H9 (cell line): ENCODE measurements around the gene FBL. TPM values are rescaled to one million over a fixed set of nuclear protein-coding genes. Genes with fewer than 3 reads are reported as not detected.
A peak's percentile ranks its signal among the peaks of the same experiment; 100 is the strongest.
"Not testable (repeated sequence)": the region's sequence is repeated elsewhere in the genome, so short reads cannot be mapped to it uniquely, and the experiment has no call there.

Source experiments
- DNase-seq: peaks from one replicate; pipeline ENCODE4 v3.0.0-alpha.2; 2017
- H2AFZ ChIP-seq: one replicate; pipeline ENCODE4 v1.6.1; 2013; ENCODE audit warnings: mild to moderate bottlenecking, low read length, control low read depth, moderate library complexity
- H2AK5ac ChIP-seq: 2 replicates; pipeline ENCODE4 v1.6.1; 2013; ENCODE audit warnings: low read length, control low read depth, mixed read lengths; ENCODE audit not compliant: insufficient read length
- H2BK120ac ChIP-seq: one replicate; pipeline ENCODE4 v1.6.1; 2013; ENCODE audit warnings: low read depth, mild to moderate bottlenecking, low read length, control low read depth, inconsistent platforms; ENCODE audit not compliant: poor library complexity, severe bottlenecking
- H2BK12ac ChIP-seq: 2 replicates; pipeline ENCODE4 v1.6.1; 2013; ENCODE audit warnings: low read length, control low read depth, mixed read lengths, low read depth; ENCODE audit not compliant: insufficient read length
- H2BK15ac ChIP-seq: 2 replicates; pipeline ENCODE4 v1.6.1; 2013; ENCODE audit warnings: low read depth, low read length, control low read depth
- H2BK20ac ChIP-seq: one replicate; pipeline ENCODE4 v1.6.1; 2013; ENCODE audit warnings: low read depth, mild to moderate bottlenecking, low read length, control low read depth, inconsistent platforms; ENCODE audit not compliant: poor library complexity, severe bottlenecking
- H2BK5ac ChIP-seq: 2 replicates; pipeline ENCODE4 v1.6.1; 2013; ENCODE audit warnings: low read length, control low read depth, mixed read lengths; ENCODE audit not compliant: insufficient read length
- H3K14ac ChIP-seq: 2 replicates; pipeline ENCODE4 v1.6.1; 2013; ENCODE audit warnings: low read length, control low read depth; ENCODE audit not compliant: insufficient read depth
- H3K18ac ChIP-seq: 2 replicates; pipeline ENCODE4 v1.6.1; 2013; ENCODE audit warnings: low read depth, mild to moderate bottlenecking, mixed read lengths, low read length, control low read depth; ENCODE audit not compliant: insufficient read length
- H3K23ac ChIP-seq: 2 replicates; pipeline ENCODE4 v1.6.1; 2013; ENCODE audit warnings: low read length, control low read depth, mixed read lengths, low read depth; ENCODE audit not compliant: insufficient read length
- H3K23me2 ChIP-seq: 2 replicates; pipeline ENCODE4 v1.6.1; 2013; ENCODE audit warnings: low read depth, mild to moderate bottlenecking, mixed read lengths, low read length, control low read depth; ENCODE audit not compliant: insufficient read length, poor library complexity, severe bottlenecking
- H3K27ac ChIP-seq: 2 replicates; pipeline ENCODE4 v1.5.1; 2013; ENCODE audit warnings: low read length, control low read depth, mixed read lengths, low read depth; ENCODE audit not compliant: insufficient read length
- H3K27me3 ChIP-seq: 2 replicates; pipeline ENCODE4 v1.6.1; 2013; ENCODE audit warnings: low read length, control low read depth, inconsistent platforms; ENCODE audit not compliant: insufficient read depth
- H3K4ac ChIP-seq: 2 replicates; pipeline ENCODE4 v1.6.1; 2013; ENCODE audit warnings: low read depth, mild to moderate bottlenecking, control low read depth, inconsistent platforms, low read length, moderate library complexity
- H3K4me1 ChIP-seq: 2 replicates; pipeline ENCODE4 v1.6.1; 2013; ENCODE audit warnings: low read length, control low read depth, inconsistent platforms; ENCODE audit not compliant: insufficient read depth
- H3K4me2 ChIP-seq: 2 replicates; pipeline ENCODE4 v1.6.1; 2013; ENCODE audit warnings: low read length, control low read depth, mixed read lengths; ENCODE audit not compliant: insufficient read length, insufficient read depth
- H3K56ac ChIP-seq: 2 replicates; pipeline ENCODE4 v1.6.1; 2013; ENCODE audit warnings: low read depth, mild to moderate bottlenecking, mixed read lengths, low read length, control low read depth; ENCODE audit not compliant: insufficient read length
- H3K79me1 ChIP-seq: 2 replicates; pipeline ENCODE4 v1.6.1; 2013; ENCODE audit warnings: low read depth, mild to moderate bottlenecking, moderate library complexity, low read length, control low read depth, inconsistent platforms; ENCODE audit not compliant: insufficient read depth, poor library complexity, severe bottlenecking
- H3K79me2 ChIP-seq: 2 replicates; pipeline ENCODE4 v1.6.1; 2013; ENCODE audit warnings: low read length, control low read depth, inconsistent platforms; ENCODE audit not compliant: insufficient read depth
- H3K9ac ChIP-seq: 2 replicates; pipeline ENCODE4 v1.6.1; 2013; ENCODE audit warnings: low read length, control low read depth, mixed read lengths; ENCODE audit not compliant: insufficient read length; ENCODE audit errors: extremely low read depth
- H3K9me3 ChIP-seq: one replicate; pipeline ENCODE4 v1.6.1; 2013; ENCODE audit warnings: low read depth, low read length, inconsistent platforms; ENCODE audit not compliant: control insufficient read depth
- H3T11ph ChIP-seq: one replicate; pipeline ENCODE4 v1.6.1; 2013; ENCODE audit warnings: mild to moderate bottlenecking, low read length, control low read depth, inconsistent platforms
- H4K20me1 ChIP-seq: one replicate; pipeline ENCODE4 v1.6.1; 2013; ENCODE audit not compliant: control insufficient read depth, insufficient read length, insufficient read depth
- H4K5ac ChIP-seq: 2 replicates; pipeline ENCODE4 v1.6.1; 2013; ENCODE audit warnings: low read depth, mild to moderate bottlenecking, mixed read lengths, low read length, control low read depth; ENCODE audit not compliant: insufficient read length
- H4K8ac ChIP-seq: replicated peaks from 2 replicates; pipeline ENCODE4 v1.6.1; 2013; ENCODE audit warnings: low read length, control low read depth, mixed read lengths, low read depth; ENCODE audit not compliant: insufficient read length
- H4K91ac ChIP-seq: 2 replicates; pipeline ENCODE4 v1.6.1; 2013; ENCODE audit warnings: low read depth, mild to moderate bottlenecking, moderate library complexity, mixed read lengths, low read length, control low read depth; ENCODE audit not compliant: insufficient read length
- H3K27ac Mint-ChIP-seq, 3 experiments: 2 replicates in 2 of 3; 3 replicates in 1 of 3; pipeline ENCODE4 v1.8.0; 2020 to 2021; ENCODE audit warnings: mixed read lengths in 3 of 3, mild to moderate bottlenecking in 1 of 3, moderate library complexity in 1 of 3
- H3K27me3 Mint-ChIP-seq: 2 replicates; pipeline ENCODE4 v1.8.0; 2021; ENCODE audit warnings: low read depth, mild to moderate bottlenecking, moderate library complexity, mixed read lengths
- H3K36me3 Mint-ChIP-seq, 3 experiments: 2 replicates in 2 of 3; 3 replicates in 1 of 3; pipeline ENCODE4 v1.8.0; 2020 to 2021; ENCODE audit warnings: low read depth in 3 of 3, mixed read lengths in 3 of 3; ENCODE audit not compliant: insufficient read depth in 1 of 3
- H3K4me1 Mint-ChIP-seq, 2 experiments: 2 replicates each; pipeline ENCODE4 v1.8.0; 2020; ENCODE audit warnings: mixed read lengths in 2 of 2
- H3K4me3 Mint-ChIP-seq, 2 experiments: 2 replicates in 1 of 2; 3 replicates in 1 of 2; pipeline ENCODE4 v1.8.0; 2020 to 2021; ENCODE audit warnings: mild to moderate bottlenecking in 2 of 2, mixed read lengths in 2 of 2, moderate library complexity in 1 of 2
- H3K9me3 Mint-ChIP-seq, 2 experiments: 2 replicates in 1 of 2; 3 replicates in 1 of 2; pipeline ENCODE4 v1.8.0; 2020; ENCODE audit warnings: mild to moderate bottlenecking in 2 of 2, mixed read lengths in 2 of 2, moderate library complexity in 1 of 2
- WGBS: extraction: QIAGEN DNeasy Blood & Tissue Kit; methylation state at CpG from one replicate; pipeline ENCODE4 v1.1.7; 2013; ENCODE audit warnings: missing lambda C conversion rate, low lambda C conversion rate, mixed read lengths; ENCODE audit not compliant: insufficient read length; ENCODE audit errors: extremely low coverage; 5-methylcytosine and 5-hydroxymethylcytosine counted together
- total RNA-seq: library from RNA; stranded (reverse); gene quantifications from 2 replicates; pipeline ENCODE4 v1.2.1, GENCODE V29; 2021

Gene FBL
- total RNA-seq, 1 experiment from 2014 or later, result 625 TPM

DNA sequence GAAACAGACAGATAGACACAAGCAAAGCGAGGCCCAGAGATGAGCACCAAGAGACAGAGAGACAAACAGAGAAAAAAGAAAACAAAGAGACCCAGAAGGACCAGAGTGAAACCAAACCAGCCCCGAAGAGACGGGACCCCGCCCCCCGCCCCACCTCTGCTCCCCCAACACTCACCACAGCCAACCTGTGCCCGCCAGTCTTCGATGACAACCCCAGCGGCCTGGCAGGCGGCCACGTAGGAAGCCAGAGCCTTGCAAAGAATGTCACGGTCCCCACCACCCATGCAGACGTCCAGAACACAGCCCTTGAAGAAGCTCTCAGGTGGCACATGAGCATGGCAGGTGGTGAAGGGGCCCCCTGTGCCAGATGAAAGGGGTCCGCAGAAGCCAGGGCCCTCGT is 31.3 kb upstream of the FBL start:
- H4K20me1 ChIP-seq, H2BK5ac ChIP-seq, H3K4me2 ChIP-seq, H2BK15ac ChIP-seq, H3K36me3 Mint-ChIP-seq, H2BK120ac ChIP-seq, H3K4ac ChIP-seq, H2AK5ac ChIP-seq, H3K4me1 Mint-ChIP-seq, H4K5ac ChIP-seq, H4K91ac ChIP-seq, H4K8ac ChIP-seq, H3K9me3 Mint-ChIP-seq, H3K23ac ChIP-seq, H3K4me3 Mint-ChIP-seq, H3K4me1 ChIP-seq, DNase-seq, H3K79me2 ChIP-seq, H3K9ac ChIP-seq, H3T11ph ChIP-seq, H3K23me2 ChIP-seq, H3K18ac ChIP-seq, H3K56ac ChIP-seq, H3K27me3 ChIP-seq, H2BK12ac ChIP-seq, H3K79me1 ChIP-seq, H3K27me3 Mint-ChIP-seq, H2BK20ac ChIP-seq, H3K27ac ChIP-seq, H3K14ac ChIP-seq, H2AFZ ChIP-seq, H3K9me3 ChIP-seq: not testable (repeated sequence)
- no CpG with 5 or more reads among the region's 14 CpGs for WGBS
- H3K27ac Mint-ChIP-seq, result peak overlapping the region in 1 of 3 experiments; percentile 48; a peak in 1 of 7 replicates

DNA sequence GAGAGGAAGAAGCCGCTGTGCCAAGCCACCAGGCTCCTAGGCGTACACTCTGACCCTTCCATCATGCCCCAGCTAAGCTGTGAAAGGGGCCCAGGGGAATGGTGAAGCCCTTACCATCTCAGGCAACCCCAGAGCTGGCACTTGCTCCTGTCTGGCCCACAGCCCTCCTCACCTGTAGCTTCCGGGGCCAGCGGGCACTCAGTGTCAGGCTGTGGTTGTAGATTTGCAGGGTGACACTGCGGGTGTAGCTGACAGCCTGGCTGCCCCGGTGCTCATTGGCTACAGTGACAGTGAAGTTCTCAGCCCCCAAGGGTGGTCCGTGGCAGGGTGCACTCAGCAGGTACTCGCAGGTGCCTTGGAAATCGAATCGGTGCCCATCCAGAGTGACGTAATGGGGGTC is 30.3 kb upstream of the FBL start:
- not testable (repeated sequence) for H4K5ac ChIP-seq, H3K9me3 ChIP-seq, H3K4ac ChIP-seq, H3K9me3 Mint-ChIP-seq, DNase-seq, H3K27ac Mint-ChIP-seq, H2BK120ac ChIP-seq, H3K27ac ChIP-seq, H3K27me3 Mint-ChIP-seq, H2AK5ac ChIP-seq, H3K36me3 Mint-ChIP-seq, H3K4me3 Mint-ChIP-seq, H3K18ac ChIP-seq, H4K20me1 ChIP-seq, H3K9ac ChIP-seq, H2BK20ac ChIP-seq, H2BK15ac ChIP-seq, H2BK5ac ChIP-seq, H3K56ac ChIP-seq, H3K23ac ChIP-seq, H3T11ph ChIP-seq, H3K4me2 ChIP-seq, H3K23me2 ChIP-seq, H3K14ac ChIP-seq, H2AFZ ChIP-seq, H3K79me2 ChIP-seq, H3K4me1 Mint-ChIP-seq, H3K4me1 ChIP-seq, H3K79me1 ChIP-seq, H3K27me3 ChIP-seq, H2BK12ac ChIP-seq, H4K8ac ChIP-seq, H4K91ac ChIP-seq
- WGBS, result no CpG with 5 or more reads among the region's 11 CpGs
